HepG2 (cell line): ENCODE data around the gene SPINK8. TPM values are rescaled to one million over a fixed set of nuclear protein-coding genes. Genes with fewer than 3 reads are reported as not detected.
A peak's percentile ranks its signal among the peaks of the same experiment; 100 is the strongest.

Experiments
- CHD2 ChIP-seq: IDR thresholded peaks from 2 replicates; pipeline ENCODE4 v1.6.1; 2011; ENCODE audit warnings: low read depth, low read length, improper control_type of control experiment
- DNMT3B ChIP-seq: conservative IDR thresholded peaks from 2 replicates; pipeline ENCODE4 v1.6.1; 2016; ENCODE audit warnings: missing biosample characterization, control low read depth
- ELF3 ChIP-seq: IDR thresholded peaks from 2 replicates; pipeline ENCODE4 v1.6.1; 2016; ENCODE audit warnings: missing genetic modification reagents, missing compliant biosample characterization
- FIP1L1 ChIP-seq: fragments of 200-400 bp; formaldehyde crosslinking; IDR thresholded peaks from 2 replicates; pipeline ENCODE4 v1.6.1; 2018; ENCODE audit warnings: low read depth, mild to moderate bottlenecking, low read length, moderate library complexity, borderline replicate concordance; ENCODE audit not compliant: insufficient read depth
- JUN ChIP-seq: sonication (generic); formaldehyde crosslinking; IDR thresholded peaks from 2 replicates; pipeline ENCODE4 v1.4.0; 2020; ENCODE audit warnings: mild to moderate bottlenecking, missing genetic modification reagents
- KAT7 ChIP-seq: IDR thresholded peaks from 2 replicates; pipeline ENCODE4 v1.6.1; 2018; ENCODE audit warnings: borderline replicate concordance, missing compliant biosample characterization
- MATR3 ChIP-seq: sonication (generic); formaldehyde crosslinking; IDR thresholded peaks from 2 replicates; pipeline ENCODE4 v1.4.0; 2020; ENCODE audit warnings: missing genetic modification reagents
- NFE2L2 ChIP-seq: fragments of 150-350 bp; IDR thresholded peaks from 2 replicates; pipeline ENCODE4 v1.6.1; 2014; ENCODE audit warnings: low read length
- NR2C2 ChIP-seq: sonication (generic); formaldehyde crosslinking; IDR thresholded peaks from 2 replicates; pipeline ENCODE4 v1.4.0; 2020; ENCODE audit warnings: missing genetic modification reagents, mild to moderate bottlenecking, moderate library complexity, borderline replicate concordance
- POLR2G ChIP-seq: fragments of 200-400 bp; formaldehyde crosslinking; IDR thresholded peaks from 2 replicates; pipeline ENCODE4 v1.6.1; 2018; ENCODE audit warnings: mild to moderate bottlenecking, low read depth, low read length, moderate library complexity
- TFE3 ChIP-seq: IDR thresholded peaks from 2 replicates; pipeline ENCODE4 v1.6.1; 2016
- ZKSCAN8 ChIP-seq: IDR thresholded peaks from 2 replicates; pipeline ENCODE4 v1.6.1; 2016; ENCODE audit warnings: borderline replicate concordance, missing genetic modification reagents, missing compliant biosample characterization
- ZNF407 ChIP-seq: sonication (generic); formaldehyde crosslinking; IDR thresholded peaks from one replicate; pipeline ENCODE4 v1.5.1; 2020; ENCODE audit warnings: mild to moderate bottlenecking, missing genetic modification reagents; ENCODE audit errors: not compliant biosample characterization
- ZNF451 ChIP-seq: sonication (generic); formaldehyde crosslinking; IDR thresholded peaks from 2 replicates; pipeline ENCODE4 v1.5.0; 2020; ENCODE audit warnings: mild to moderate bottlenecking, missing genetic modification reagents
- ZNF484 ChIP-seq: sonication (generic); formaldehyde crosslinking; IDR thresholded peaks from 2 replicates; pipeline ENCODE4 v1.5.1; 2020; ENCODE audit warnings: mild to moderate bottlenecking, low read depth, missing genetic modification reagents, borderline replicate concordance
- ZNF543 ChIP-seq: sonication (generic); formaldehyde crosslinking; IDR thresholded peaks from 2 replicates; pipeline ENCODE4 v1.4.0; 2020; ENCODE audit warnings: mild to moderate bottlenecking, missing genetic modification reagents
- ZNF652 ChIP-seq: IDR thresholded peaks from 2 replicates; pipeline ENCODE4 v1.6.1; 2016; ENCODE audit warnings: low read depth, borderline replicate concordance
- ZNF775 ChIP-seq: sonication (generic); formaldehyde crosslinking; IDR thresholded peaks from 2 replicates; pipeline ENCODE4 v1.4.0; 2020; ENCODE audit warnings: missing genetic modification reagents, mild to moderate bottlenecking, moderate library complexity, borderline replicate concordance
- polyA plus RNA-seq, 8 experiments: library from polyadenylated mRNA; depleted of rRNA in 3 of 8; stranded (reverse) in 7 of 8; unstranded in 1 of 8; fragments of >200 nt; fragmentation: Illumina TruSeq in 4 of 8; extraction: Trizol in 4 of 8; gene quantifications; 2 replicates each; pipeline versions ENCODE4 v1.2.1 to v1.2.3, GENCODE V29; 2011 to 2016; ENCODE audit warnings: low read depth in 4 of 8, missing spikeins in 1 of 8, mixed read lengths in 1 of 8; ENCODE audit not compliant: insufficient read depth in 1 of 8
- total RNA-seq, 5 experiments: library from RNA; depleted of rRNA; stranded (reverse); fragments of >200 nt; fragmentation: Illumina TruSeq; extraction: Trizol; gene quantifications; 2 replicates each; pipeline ENCODE4 v1.2.3, GENCODE V29; 2016; ENCODE audit warnings: low read depth in 1 of 5

SPINK8 gene
- total and polyA plus RNA-seq, 2 of the 13 experiments (the other 11 are each of a cell fraction or from before 2014, with no cell fraction given) = not detected

GRCh38 chr3:48301020-48301799, 32.3 kb downstream of the SPINK8 start, which contains the start of gene NME6 (continued):
- peak; percentile 75 for TF ChIP-seq ZNF407 (CRISPR knock-in tag)
- TF ChIP-seq NR2C2 (CRISPR knock-in tag) = peak; percentile 82; the same call in 1 of the 2 replicates
- TF ChIP-seq POLR2G = peak; percentile 96
- peak; percentile 50 for TF ChIP-seq ELF3 (CRISPR knock-in tag)
- no peak for TF ChIP-seq MATR3 (CRISPR knock-in tag)
- no peak for TF ChIP-seq NFE2L2
- no peak; the same call in 1 of the 2 replicates for TF ChIP-seq ZNF484 (CRISPR knock-in tag)
- no peak for TF ChIP-seq CHD2
- peak; percentile 84; the same call in 1 of the 2 replicates for TF ChIP-seq ZNF775 (CRISPR knock-in tag)
- peak; percentile 84; the same call in 1 of the 2 replicates for TF ChIP-seq KAT7 (CRISPR knock-in tag)
- TF ChIP-seq ZNF451 (CRISPR knock-in tag) = peak; percentile 90; the same call in 1 of the 2 replicates
- peak; percentile 96 for TF ChIP-seq ZNF543 (CRISPR knock-in tag)
- peak; percentile 64; the same call in 1 of the 2 replicates for TF ChIP-seq FIP1L1
- peak; percentile 42; the same call in 1 of the 2 replicates for TF ChIP-seq DNMT3B (CRISPR knock-in tag)
- peak; percentile 74; the same call in 1 of the 2 replicates for TF ChIP-seq TFE3 (CRISPR knock-in tag)
- peak; percentile 71; the same call in 1 of the 2 replicates for TF ChIP-seq ZKSCAN8 (CRISPR knock-in tag)
- TF ChIP-seq JUN (CRISPR knock-in tag) = 0 out of 2 replicates have a peak, but pooled peaks have one; percentile 43
- 0 out of 2 replicates have a peak, but pooled peaks have one; percentile 37 for TF ChIP-seq ZNF652 (CRISPR knock-in tag)
